ENCODE data around the gene PLA2G2D.

Gene PLA2G2D

GRCh38 chr1:20114021-20114648, 5.2 kb downstream of the PLA2G2D start:
- DNase-seq (ENCODE audit: low read depth), result no peak

- DNase-seq (ENCODE audit: low read depth), result no peak
Observed at GRCh38 chr1:20112279-20113000, 6.9 kb downstream of the PLA2G2D start.

- DNase-seq (ENCODE audit: low read depth), result no peak
Observed at GRCh38 chr1:20111452-20111851, 7.9 kb downstream of the PLA2G2D start.

GRCh38 chr1:20110679-20111078, 8.7 kb downstream of the PLA2G2D start:
- peak; percentile 15 for DNase-seq (ENCODE audit: low read depth)

- DNase-seq (ENCODE audit: low read depth), result no peak
Observed at GRCh38 chr1:20109223-20109856, 10.0 kb downstream of the PLA2G2D start.

- no peak for DNase-seq (ENCODE audit: low read depth)
Observed at GRCh38 chr1:20108366-20109123, 10.8 kb downstream of the PLA2G2D start.

GRCh38 chr1:20107796-20108195, 11.5 kb downstream of the PLA2G2D start:
- no peak for DNase-seq (ENCODE audit: low read depth)

GRCh38 chr1:20107351-20107750, 12.0 kb downstream of the PLA2G2D start:
- no peak for DNase-seq (ENCODE audit: low read depth)

GRCh38 chr1:20105856-20106255, 13.5 kb downstream of the PLA2G2D start:
- no peak for DNase-seq (ENCODE audit: low read depth)

GRCh38 chr1:20102875-20103274, 16.5 kb downstream of the PLA2G2D start:
- DNase-seq (ENCODE audit: low read depth), result peak; percentile 42

GRCh38 chr1:20100632-20101355, 18.5 kb downstream of the PLA2G2D start:
- peak; percentile 14 for DNase-seq (ENCODE audit: low read depth)

GRCh38 chr1:20099533-20099932, 19.8 kb downstream of the PLA2G2D start:
- DNase-seq (ENCODE audit: low read depth), result no peak

GRCh38 chr1:20096840-20097447, 22.4 kb downstream of the PLA2G2D start:
- no peak for DNase-seq (ENCODE audit: low read depth)

GRCh38 chr1:20095564-20096434, 23.5 kb downstream of the PLA2G2D start:
- DNase-seq (ENCODE audit: low read depth), result no peak

GRCh38 chr1:20093940-20094391, 25.4 kb downstream of the PLA2G2D start:
- no peak for DNase-seq (ENCODE audit: low read depth)

- no peak for DNase-seq (ENCODE audit: low read depth)
Observed at GRCh38 chr1:20093303-20093702, 26.0 kb downstream of the PLA2G2D start.

- DNase-seq (ENCODE audit: low read depth), result no peak
Observed at GRCh38 chr1:20090641-20091040, 28.7 kb downstream of the PLA2G2D start.

GRCh38 chr1:20090119-20090518, 29.2 kb downstream of the PLA2G2D start:
- DNase-seq (ENCODE audit: low read depth), result no peak

- DNase-seq (ENCODE audit: low read depth), result no peak
Observed at GRCh38 chr1:20089328-20090077, 29.8 kb downstream of the PLA2G2D start.

- no peak for DNase-seq (ENCODE audit: low read depth)
Observed at GRCh38 chr1:20087668-20088067, 31.7 kb downstream of the PLA2G2D start.

Measured in non-pigmented ciliary epithelial cell (primary cell).